Measurements from ENCODE around the gene CNTN4.

The CNTN4 gene

DNA sequence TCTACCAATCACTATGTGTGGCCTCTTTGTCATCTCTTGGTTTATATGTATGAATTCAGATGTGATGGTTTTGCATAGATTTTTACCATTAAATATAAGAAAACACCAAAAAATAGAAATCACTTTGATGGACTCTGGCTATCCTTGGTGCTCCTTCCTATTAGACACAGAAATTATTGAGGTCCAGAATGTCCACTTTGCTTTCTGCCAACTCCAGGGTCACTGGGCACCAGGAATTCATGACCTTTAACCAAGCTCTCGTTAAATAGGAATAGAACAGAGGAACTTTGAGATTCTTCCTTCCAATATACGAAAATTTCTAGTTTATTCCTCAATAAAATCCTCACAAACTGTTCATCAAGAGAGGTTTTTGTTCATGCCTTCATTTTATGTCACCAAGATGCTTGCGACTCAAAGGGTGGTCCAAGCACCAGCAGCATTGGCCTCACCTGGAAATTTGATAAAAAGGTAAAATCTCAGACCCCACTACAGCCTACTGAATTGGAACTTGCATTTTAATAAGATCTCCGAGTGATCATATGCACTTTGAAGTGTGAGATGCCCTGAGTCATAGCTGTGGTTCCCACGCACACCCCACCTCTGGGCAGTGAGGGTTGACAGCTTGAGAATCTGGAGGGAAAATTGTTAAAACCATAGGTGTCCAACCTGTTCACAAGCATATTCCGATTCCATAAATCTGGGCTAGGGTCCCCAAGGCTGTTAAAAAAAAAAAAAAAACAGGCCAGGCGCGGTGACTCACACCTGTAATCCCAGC is 725.0 kb downstream of the CNTN4 start:
- no peak for DNase-seq

DNA sequence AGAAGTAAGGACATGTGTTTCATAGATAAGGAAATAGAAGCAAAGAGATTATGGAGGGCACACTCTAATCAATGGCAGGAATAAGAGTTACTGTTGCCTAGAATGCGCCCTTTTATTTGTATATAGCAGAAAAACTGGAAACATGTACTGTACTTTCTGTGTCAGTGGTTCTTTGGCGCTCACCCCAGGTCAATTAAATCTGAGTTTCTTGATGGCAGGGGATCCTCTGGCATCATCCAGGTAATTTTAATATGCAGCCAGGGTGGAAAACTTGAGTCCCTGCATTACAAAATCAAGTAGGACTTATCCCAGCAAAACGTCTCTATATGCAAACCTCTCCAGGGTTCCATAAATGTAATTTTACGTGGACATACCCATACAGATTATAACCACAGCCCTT is 727.4 kb downstream of the CNTN4 start:
- DNase-seq = no peak

DNA sequence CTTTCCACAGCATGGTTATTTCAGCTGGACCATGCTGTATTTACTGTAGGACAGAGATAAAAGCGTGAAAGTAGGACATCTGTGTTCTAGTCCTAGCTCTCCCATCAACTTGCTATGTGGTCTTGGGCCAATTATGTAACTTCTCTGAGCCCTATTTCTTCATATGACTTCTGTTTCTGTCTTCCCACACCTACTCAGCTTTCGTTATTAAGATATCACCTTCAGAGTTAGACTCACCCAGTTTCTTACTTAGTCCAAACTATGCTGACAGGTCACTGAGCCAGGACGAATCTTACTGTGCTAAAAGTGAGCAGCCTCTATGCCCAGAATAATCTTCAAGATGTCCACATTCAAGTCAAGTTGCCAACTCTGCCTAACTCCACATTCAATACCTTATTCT is 727.8 kb downstream of the CNTN4 start:
- no peak for DNase-seq

DNA sequence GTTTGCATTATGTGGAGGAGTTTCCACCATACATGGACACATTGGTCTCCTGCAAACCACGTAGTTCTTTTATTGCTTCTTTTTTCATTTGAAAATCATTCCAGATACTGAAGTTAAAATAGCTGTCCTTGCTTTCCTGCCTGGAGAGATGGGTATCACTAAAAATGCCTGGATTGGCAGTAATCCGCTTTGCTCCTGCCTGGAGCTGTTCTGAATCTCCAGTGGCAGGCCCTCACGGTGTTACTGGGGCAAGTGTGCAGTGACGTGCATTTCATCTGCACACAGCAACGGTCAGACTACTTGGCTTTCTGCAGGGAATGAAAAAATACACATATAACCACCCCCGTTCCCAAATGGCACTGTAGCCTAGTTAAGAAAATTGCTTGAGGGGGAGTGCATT is 738.6 kb downstream of the CNTN4 start:
- no peak for DNase-seq

DNA sequence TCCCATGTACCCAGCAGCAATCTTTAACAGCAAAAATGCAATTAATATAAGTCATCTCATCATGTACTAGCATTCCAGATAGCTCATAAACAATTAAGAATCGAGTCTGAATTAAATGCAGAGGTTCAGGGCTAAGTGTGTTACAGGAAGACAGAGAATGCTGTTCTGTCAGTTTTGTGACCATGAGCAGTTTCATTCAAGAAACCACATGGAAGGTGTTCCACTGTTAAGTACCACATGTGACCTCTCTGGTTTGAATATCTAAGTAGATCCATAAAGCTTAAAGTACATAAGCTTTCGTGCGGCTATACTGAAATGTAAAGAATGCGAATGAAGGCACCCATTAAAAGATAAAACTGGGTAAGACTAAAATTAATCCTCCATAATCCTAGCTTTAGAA is 739.2 kb downstream of the CNTN4 start:
- no peak for DNase-seq

DNA sequence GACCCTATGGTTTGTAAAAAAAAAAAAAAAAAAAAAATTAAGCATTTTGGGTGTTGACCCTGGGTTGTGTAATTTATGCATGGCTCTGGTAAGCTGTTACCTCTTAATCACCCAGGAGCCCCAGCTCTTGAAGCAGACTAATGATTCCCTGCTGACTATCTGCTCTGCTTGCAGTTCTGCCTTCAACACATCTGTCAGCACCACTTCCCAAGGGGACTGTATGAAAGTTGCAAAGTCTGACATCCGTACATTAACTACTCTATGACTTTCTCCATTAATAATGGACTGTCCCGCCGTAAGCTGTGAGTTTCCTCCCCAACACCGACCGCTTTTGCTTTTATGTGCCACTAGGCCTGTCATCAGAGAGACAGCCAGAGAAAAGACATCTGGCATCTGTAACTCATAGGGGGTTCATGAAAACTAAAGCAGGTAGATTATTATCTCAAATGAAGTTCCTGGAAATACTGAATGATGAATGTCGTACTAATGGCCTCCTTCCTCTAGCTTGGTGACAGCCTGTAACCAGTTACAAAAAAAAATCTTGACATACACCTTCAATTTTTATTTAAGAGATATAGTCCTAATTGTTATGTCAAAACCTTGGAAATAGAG is 740.0 kb downstream of the CNTN4 start:
- DNase-seq = no peak

DNA sequence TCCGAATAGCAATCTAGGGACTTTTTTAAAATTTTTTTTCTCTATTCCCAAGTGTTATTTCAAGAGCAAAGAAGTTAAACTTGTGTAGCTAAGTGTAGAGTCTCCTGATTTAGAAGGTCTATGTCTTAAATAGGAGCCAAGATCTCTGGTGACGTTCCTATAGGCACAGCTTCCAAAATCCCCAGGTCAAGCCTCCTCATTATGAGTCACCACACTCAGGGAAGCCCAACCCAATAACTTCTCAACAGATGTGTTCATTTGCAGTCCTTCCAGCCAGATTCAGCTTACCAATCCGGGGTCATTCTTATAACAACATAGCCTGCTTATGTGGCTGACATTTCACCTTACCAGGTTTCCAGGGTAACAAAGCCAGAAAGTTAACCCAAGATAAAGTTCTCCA is 741.2 kb downstream of the CNTN4 start:
- DNase-seq = no peak

DNA sequence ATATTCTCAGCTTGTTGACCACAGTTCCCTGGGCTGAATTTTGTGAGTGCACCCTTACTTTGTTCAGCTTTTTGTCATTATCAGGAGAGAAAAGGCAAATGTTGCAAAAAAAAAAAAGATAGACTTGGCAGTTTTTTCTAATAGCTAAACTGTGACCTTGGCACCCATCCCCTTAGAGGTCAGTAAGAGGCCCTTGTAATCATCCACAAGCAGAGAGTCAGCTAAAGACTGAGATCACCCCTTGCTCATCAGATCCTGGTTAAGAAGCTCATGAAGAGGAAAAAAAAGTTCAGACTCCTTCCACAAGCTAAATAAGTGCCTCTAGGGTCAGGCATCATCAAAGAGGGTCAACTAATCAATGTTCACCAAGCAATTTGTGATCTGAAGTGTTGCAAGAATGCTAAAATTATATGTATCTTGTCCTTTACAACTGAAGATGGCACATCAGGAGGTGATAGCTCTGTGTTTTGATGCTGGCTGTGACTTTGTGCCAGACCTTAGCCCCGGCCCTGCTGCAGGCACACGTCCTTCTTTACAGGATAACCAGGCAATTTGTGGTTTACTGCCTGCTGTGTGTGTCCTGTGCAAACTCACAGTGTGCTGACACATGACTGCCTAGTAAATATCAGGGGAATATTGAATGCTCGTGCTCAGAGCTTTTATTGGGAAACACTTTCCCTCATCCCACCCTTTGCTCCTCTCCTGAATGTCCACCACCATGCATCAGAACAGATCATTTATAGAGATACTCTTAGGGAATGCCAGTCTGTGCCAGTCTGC is 748.6 kb downstream of the CNTN4 start:
- no peak for DNase-seq

DNA sequence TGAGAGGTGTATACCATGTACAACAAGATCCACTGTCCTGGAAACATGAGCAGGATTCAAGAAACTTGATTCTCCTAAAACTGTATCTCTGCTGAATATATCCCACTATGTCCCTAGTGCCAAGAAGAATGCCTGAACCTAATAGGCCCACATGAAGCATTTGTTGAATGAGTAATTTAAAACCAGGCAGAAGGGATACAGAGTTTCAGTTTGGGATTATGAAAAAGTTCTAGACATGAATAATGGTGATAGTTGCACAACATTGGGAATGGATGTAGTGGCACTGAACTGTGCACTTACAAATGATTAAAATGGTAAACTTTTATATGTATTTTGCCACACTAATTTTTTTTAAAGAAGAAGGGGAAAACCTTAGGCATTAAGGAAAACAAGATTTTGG is 750.4 kb downstream of the CNTN4 start:
- DNase-seq = no peak

DNA sequence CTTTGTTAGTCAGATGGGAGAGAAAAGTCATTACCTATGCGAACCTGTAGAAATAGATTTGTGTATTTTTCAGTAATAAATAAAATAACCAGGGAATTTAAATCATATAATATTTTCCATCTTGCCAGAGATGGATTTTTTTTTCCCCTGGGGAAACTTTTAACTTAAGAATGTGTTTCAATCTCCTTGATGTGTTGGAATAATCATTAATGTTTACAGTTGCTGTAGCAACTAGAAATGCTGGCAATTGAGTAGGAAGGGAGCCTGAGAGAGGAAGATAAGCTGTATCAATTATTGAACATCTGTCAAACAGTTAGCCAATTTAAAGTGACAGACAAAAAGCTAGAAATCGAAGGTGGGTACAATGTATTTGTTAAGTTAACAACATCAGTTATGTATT is 752.0 kb downstream of the CNTN4 start:
- DNase-seq = no peak

DNA sequence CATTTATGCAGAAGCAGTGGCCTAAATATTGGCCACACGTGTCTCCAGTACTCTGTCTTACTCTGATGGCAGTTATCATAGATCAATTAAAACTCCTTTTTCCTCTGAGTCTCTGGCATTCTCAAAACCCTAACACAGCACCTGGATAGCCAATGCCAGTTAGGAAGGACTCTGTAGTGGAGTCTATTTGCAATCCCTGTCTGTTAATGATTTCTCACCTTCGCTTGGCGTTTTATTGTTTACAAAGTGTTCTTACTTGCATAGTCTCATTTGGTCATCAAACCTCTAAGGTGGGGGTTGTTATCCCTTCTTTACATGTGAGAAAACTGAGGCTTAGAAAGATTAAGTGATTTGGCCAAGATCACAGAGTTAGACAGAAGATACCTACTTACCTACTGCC is 752.7 kb downstream of the CNTN4 start:
- DNase-seq = no peak

DNA sequence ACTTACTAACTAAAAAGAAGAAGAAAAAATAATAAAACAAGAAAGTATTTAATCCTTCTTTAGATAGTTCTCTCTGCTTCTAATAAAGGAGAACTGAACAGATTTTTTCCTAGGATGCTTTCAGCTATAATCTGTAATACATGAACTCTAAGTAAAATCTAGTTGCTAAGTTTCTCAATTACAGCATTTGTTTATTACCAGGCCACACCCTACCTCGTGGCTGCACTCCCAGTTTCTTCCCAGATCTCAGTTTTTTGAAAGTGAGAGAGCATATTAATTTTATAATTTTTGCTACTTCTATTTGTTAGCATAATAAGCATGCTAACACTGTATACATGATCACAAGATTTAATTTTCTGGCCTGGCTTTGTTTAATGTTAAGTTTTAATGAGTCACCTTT is 753.2 kb downstream of the CNTN4 start:
- no peak for DNase-seq

DNA sequence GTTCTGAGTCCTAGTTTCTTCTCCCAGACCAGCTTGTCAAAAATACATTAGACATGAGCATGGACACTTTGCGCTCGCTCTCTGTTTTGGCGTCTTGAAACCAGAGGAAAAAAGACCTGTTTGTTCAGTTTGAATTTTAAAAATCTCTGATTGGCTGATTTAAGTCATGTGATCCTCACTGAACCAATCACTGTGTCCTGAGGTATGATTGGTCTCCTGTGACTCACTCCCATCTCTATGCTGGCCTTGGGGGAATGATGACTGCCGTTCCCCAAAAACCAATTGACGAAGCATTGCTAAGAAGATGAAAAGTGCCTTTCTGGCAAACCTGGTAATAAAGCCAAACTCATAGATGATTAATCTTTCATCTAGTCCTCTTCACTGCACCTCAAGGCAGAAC is 755.0 kb downstream of the CNTN4 start:
- DNase-seq = no peak

DNA sequence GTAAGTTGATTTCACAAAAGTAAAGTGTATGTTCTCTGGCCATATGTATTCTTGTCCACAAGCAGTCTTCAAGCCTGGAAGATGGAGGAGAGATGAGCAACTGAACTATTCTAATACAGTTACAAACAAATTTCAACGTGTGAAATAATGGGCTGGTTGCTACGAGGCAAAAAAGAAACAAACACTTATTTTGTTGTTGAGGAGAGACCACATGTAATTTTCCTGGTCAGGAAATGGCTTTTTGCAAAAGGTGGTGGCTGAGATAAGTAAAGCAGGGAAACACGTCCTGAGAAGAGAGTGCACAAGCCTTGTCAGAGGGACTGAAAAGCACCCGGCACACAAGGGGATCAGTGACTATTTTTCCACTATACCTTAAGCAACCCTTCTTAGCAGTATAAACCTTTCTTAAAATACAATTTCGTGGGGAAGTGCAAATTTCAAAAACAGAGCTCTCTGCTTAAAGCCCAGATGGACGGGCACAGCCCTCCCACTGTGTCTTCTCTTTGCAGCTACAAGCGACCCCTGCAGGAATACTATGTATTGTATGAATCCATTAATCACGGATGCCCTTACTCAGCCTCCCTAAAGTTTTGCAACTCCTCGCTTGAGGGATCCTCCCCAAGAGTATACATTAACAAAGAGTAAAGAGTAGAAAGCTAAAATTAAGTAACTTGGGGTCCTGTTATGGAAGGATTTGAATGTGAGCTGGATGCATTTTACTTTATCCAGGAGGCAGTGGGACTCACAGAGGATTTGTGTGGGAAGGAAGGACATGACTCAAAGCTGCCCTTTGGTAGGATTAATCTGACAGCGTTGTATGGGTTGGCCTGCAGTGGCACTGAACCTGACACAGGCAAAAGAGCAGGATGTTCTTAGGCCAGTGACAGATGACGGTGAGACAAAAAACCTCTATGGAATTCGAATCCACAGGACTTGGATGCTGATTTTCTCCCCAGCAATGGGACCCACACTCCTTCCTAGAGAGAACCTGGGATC is 757.8 kb downstream of the CNTN4 start:
- DNase-seq = no peak

DNA sequence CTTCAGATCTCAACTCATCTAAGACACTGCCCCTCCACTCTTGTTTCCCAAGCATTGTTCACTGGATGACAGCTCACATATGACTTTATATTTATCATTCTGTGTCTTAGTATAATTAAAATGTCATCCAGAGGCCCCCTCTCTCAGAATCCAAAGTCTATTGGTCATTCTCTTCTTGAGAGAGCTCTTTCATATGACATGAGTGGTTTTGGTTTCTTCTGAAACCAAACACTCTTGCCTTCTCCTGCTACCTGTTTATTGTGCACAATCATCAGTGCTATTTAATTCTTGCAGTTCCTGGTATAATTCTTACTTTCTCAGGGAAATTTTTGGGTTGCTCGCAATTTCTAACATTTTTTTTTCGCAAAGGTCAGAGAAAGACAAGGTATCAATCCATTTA is 762.0 kb downstream of the CNTN4 start:
- no peak for DNase-seq

DNA sequence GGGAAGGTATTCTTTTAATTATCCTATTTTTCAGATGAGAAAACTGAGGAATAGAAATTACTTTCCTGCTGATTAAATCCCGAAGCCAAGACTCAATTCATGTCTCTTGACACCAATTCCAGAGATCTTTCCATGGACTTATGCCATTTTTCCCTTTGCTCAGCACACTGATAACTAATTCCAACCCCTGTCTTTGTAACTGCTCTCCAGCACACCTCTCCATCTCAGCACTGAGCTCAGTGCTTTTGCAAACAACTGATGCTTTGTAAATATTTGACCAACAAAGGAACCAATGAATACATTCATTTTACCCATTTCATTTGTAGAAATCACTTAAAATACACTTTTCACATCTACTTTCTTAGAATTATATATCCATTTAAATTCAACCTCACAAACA is 762.5 kb downstream of the CNTN4 start:
- DNase-seq = no peak

DNA sequence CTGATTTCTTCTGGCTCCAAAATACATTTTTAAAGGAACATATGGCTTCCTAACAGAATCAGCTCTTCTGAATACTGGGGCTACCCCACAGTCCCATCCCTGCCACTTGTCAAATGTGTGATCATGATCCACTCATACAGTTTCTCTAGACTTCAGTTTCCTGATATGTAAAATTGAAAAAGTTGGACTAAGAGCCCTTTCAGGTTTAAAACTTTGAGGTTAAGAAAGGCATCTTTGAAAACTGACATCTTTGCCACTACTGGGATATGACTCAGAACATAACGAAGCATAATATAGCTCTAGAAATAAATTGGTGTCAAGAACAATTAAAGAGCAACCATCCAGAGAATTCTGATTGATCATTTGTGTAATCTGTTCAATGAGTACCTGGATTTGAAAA is 763.3 kb downstream of the CNTN4 start:
- DNase-seq = no peak

DNA sequence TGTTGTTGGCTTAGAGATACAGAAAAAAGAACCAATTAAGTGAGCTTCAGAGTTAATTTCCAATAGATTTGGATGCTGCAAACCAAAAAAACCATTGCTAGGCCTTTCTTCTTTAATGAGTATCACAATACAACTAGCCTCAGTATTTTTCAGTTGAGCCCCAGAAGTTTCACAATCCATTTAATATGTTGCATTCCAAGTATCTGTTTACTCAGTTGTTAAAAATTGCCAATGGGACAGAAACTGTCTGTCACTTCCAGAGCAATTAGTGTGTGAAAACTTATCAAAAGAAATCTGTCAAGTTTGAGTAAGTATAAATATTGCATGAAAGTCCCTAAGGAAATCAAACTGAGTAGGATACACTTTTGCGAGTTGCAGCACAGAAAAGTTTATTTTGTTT is 763.7 kb downstream of the CNTN4 start:
- DNase-seq = no peak

DNA sequence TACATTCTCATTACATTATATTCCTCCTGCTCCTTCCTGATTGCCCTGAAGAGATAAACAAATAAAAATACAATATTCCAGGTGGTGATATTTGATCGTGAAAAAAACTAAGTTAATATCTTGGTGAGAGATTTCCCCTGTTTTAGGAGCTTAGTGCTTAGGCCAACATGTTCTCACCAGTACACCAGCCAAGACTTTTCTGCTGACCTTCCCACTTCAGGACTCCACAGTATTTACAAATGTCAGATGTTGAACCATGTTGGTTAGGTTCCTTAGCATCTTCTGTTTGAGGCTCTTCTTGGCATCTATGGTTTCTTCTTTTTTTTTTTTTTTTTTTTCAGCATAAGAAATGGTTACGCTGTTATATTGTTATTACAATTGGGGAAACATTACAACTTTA is 764.5 kb downstream of the CNTN4 start:
- no peak for DNase-seq

DNA sequence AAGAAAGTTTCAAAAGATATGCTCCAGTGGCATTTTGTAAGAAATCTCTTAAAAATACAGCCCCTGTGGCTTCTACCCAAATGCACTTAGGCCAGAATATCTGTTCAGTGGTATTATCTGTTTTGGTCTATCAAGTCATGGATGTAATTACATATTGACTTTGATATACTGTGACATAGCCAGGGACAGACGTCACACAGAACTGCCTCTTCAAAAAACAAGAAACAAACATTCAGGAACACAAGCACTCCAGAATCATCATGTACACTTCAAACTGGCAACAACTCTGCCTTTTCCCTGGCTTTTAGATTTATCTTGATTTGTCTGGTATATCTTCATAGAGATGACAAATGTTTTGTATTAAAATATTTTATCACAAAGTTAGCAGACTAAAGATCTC is 771.2 kb downstream of the CNTN4 start:
- no peak for DNase-seq

DNA sequence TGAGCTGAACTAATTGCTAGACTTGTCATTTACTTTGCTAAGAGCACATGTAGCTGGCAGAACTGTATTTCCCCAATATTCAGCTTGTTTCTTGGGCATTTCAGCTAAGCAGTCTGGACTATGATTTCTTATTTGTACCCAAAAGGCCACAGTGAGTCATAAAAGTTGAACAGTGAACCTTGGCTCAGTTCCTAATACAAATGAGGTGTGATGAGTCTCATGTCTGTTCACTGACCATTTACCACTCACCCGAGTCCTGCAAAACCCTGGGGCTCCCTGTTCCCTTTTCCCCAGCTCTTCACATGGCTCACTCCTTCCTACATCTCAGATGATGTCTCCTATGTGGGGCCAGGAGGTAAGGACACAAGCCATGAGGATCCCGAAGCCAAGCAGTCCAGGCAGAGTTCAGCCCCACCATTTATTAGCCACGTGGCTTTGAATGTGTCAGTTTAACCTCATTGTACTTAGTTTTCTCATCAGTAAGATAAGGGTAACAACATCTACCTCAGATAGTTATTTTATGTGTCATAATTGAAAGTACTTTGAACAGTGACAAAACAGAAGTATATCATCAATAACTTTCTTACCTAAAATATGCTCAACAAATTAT is 772.2 kb downstream of the CNTN4 start:
- no peak for DNase-seq

DNA sequence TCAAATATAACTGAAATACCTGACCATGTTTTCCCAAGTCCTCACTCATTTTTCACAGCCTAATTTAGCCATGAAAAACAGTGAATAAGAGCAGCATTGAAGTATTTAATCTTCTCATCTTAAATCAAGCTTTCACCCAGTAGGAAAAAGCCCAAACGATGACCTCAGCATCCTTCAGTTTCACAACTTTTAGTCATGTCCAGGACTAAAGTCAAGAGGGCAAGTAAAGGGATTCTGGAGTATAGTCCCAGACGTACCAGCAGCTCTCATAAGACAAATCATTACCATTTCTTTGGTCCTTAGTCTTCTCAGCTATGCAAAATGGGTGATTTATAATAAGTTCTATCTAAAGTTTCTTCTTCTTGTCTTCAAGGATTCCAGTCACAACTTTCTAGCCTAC is 774.2 kb downstream of the CNTN4 start:
- no peak for DNase-seq

DNA sequence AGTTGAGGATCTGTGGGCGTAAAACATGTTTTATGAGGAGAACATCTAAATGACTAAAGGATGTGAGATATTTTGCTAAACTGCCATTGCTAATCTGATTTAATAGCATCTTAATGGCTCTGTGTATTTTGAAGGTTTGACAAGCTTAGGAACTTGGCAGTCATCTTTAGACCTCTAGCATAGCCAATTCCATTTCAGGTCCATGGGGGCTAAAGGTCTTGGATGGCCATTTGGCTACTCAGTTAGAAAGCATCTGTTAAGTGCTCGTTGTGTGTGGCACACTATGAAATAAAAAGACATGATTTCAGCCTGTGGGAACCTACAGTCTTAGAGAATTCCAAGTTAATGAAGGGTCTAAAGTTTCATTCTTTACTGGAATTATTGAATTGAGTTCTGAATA is 775.3 kb downstream of the CNTN4 start:
- DNase-seq = no peak
